Trophoblast cell (in vitro differentiated cells and primary cell): ENCODE measurements around the gene TMEM41A.

ENCODE experiments used
- DNase-seq, 2 donors: peaks; one replicate each; pipeline ENCODE4 v3.0.0-alpha.2; 2016
- H2AFZ ChIP-seq: 2 replicates; pipeline ENCODE4 v1.6.1; 2013; ENCODE audit warnings: low read length, moderate library complexity, mild to moderate bottlenecking; ENCODE audit not compliant: insufficient read depth, poor library complexity
- H2AK5ac ChIP-seq: 2 replicates; pipeline ENCODE4 v1.6.1; 2013; ENCODE audit warnings: mild to moderate bottlenecking, low read length
- H2BK120ac ChIP-seq: 2 replicates; pipeline ENCODE4 v1.6.1; 2013; ENCODE audit warnings: low read length, mild to moderate bottlenecking, moderate library complexity; ENCODE audit not compliant: insufficient read depth, poor library complexity
- H2BK12ac ChIP-seq: 2 replicates; pipeline ENCODE4 v1.6.1; 2013; ENCODE audit warnings: mild to moderate bottlenecking, low read length, moderate library complexity
- H2BK5ac ChIP-seq: 2 replicates; pipeline ENCODE4 v1.6.1; 2013; ENCODE audit warnings: low read length, low read depth, moderate library complexity, mild to moderate bottlenecking; ENCODE audit not compliant: poor library complexity
- H3K14ac ChIP-seq: 2 replicates; pipeline ENCODE4 v1.6.1; 2013; ENCODE audit warnings: mild to moderate bottlenecking, low read length
- H3K18ac ChIP-seq: 2 replicates; pipeline ENCODE4 v1.6.1; 2013; ENCODE audit warnings: mild to moderate bottlenecking, low read length
- H3K23ac ChIP-seq: 2 replicates; pipeline ENCODE4 v1.6.1; 2013; ENCODE audit warnings: low read length
- H3K27ac ChIP-seq: 2 replicates; pipeline ENCODE4 v1.5.1; 2013; ENCODE audit warnings: low read depth, mild to moderate bottlenecking, inconsistent platforms, low read length, moderate library complexity
- H3K27me3 ChIP-seq: 2 replicates; pipeline ENCODE4 v1.6.1; 2013; ENCODE audit warnings: inconsistent platforms, mild to moderate bottlenecking, low read length, moderate library complexity; ENCODE audit not compliant: insufficient read depth
- H3K36me3 ChIP-seq, 2 experiments: 1 replicate in 1 of 2; 2 replicates in 1 of 2; pipeline ENCODE4 v1.6.1; 2013; ENCODE audit warnings: low read length in 2 of 2, mild to moderate bottlenecking in 2 of 2, moderate library complexity in 1 of 2; ENCODE audit not compliant: insufficient read depth in 2 of 2, control insufficient read depth in 1 of 2
- H3K4ac ChIP-seq: 2 replicates; pipeline ENCODE4 v1.6.1; 2013; ENCODE audit warnings: low read depth, mild to moderate bottlenecking, low read length, moderate library complexity
- H3K4me1 ChIP-seq, 2 experiments: 1 replicate in 1 of 2; 2 replicates in 1 of 2; pipeline ENCODE4 v1.6.1; 2013; ENCODE audit warnings: low read length in 2 of 2, mild to moderate bottlenecking in 2 of 2, moderate library complexity in 1 of 2; ENCODE audit not compliant: insufficient read depth in 2 of 2, control insufficient read depth in 1 of 2
- H3K4me2 ChIP-seq: 2 replicates; pipeline ENCODE4 v1.6.1; 2013; ENCODE audit warnings: inconsistent platforms, mild to moderate bottlenecking, low read length, moderate library complexity
- H3K4me3 ChIP-seq: 2 replicates; pipeline ENCODE4 v1.5.1; 2013; ENCODE audit warnings: mild to moderate bottlenecking, low read depth, low read length, inconsistent platforms
- H3K79me1 ChIP-seq: one replicate; pipeline ENCODE4 v1.6.1; 2013; ENCODE audit warnings: low read length
- H3K79me2 ChIP-seq: 2 replicates; pipeline ENCODE4 v1.6.1; 2013; ENCODE audit warnings: low read length, mild to moderate bottlenecking; ENCODE audit not compliant: control insufficient read depth, insufficient read depth, poor library complexity
- H3K9ac ChIP-seq: 2 replicates; pipeline ENCODE4 v1.6.1; 2013; ENCODE audit warnings: mild to moderate bottlenecking, low read length
- H3K9me3 ChIP-seq: 2 replicates; pipeline ENCODE4 v1.6.1; 2013; ENCODE audit warnings: low read depth, mild to moderate bottlenecking, control low read depth, inconsistent platforms, low read length; ENCODE audit not compliant: insufficient read depth
- H4K12ac ChIP-seq: 2 replicates; pipeline ENCODE4 v1.6.1; 2013; ENCODE audit warnings: low read depth, mild to moderate bottlenecking, low read length, moderate library complexity
- H4K8ac ChIP-seq: 2 replicates; pipeline ENCODE4 v1.6.1; 2013; ENCODE audit warnings: low read depth, mild to moderate bottlenecking, low read length, moderate library complexity
- H4K91ac ChIP-seq: one replicate; pipeline ENCODE4 v1.6.1; 2013; ENCODE audit warnings: low read depth, mild to moderate bottlenecking, low read length, moderate library complexity
- WGBS: extraction: QIAGEN DNeasy Blood & Tissue Kit; methylation state at CpG from one replicate; pipeline ENCODE4 v1.1.7; 2013; ENCODE audit warnings: missing lambda C conversion rate; ENCODE audit not compliant: insufficient read length, insufficient coverage; ENCODE audit errors: extremely low coverage; 5-methylcytosine and 5-hydroxymethylcytosine counted together

The TMEM41A gene

GRCh38 chr3:185527364-185527763, 28.5 kb upstream of the TMEM41A start:
- H3K9ac ChIP-seq, result no peak overlapping the region
- H3K14ac ChIP-seq, result no peak overlapping the region
- no peak overlapping the region for H3K4me2 ChIP-seq
- H3K18ac ChIP-seq, result no peak overlapping the region
- H3K27ac ChIP-seq, result no peak overlapping the region
- H3K4ac ChIP-seq, result no peak overlapping the region
- no peaks in the 10 kb centered on the region for H3K79me2 ChIP-seq
- peaks cover 0 to 3% of the 10 kb centered on the region in 2 experiments for H3K4me1 ChIP-seq
- H2BK5ac ChIP-seq, result no peak overlapping the region
- no peak overlapping the region for H3K4me3 ChIP-seq
- H4K8ac ChIP-seq, result no peak overlapping the region
- H2AK5ac ChIP-seq, result no peak overlapping the region
- no peak overlapping the region for H4K12ac ChIP-seq
- H4K91ac ChIP-seq, result no peak overlapping the region
- no peak overlapping the region for H2BK120ac ChIP-seq
- H3K36me3 ChIP-seq, result no peaks in the 10 kb centered on the region
- WGBS, result no CpG with 5 or more reads among the region's 9 CpGs
- H2AFZ ChIP-seq, result no peak overlapping the region
- no peaks in the 10 kb centered on the region for H3K79me1 ChIP-seq
- no peak overlapping the region for H3K23ac ChIP-seq
- no peaks in the 10 kb centered on the region for H3K9me3 ChIP-seq
- peak; percentile 86 to 91 for DNase-seq
- H2BK12ac ChIP-seq, result no peak overlapping the region
- no peaks in the 10 kb centered on the region for H3K27me3 ChIP-seq

- H4K12ac ChIP-seq, result no peak overlapping the region
- no peak overlapping the region for H2AK5ac ChIP-seq
- H3K18ac ChIP-seq, result no peak overlapping the region
- no peaks in the 10 kb centered on the region for H3K27me3 ChIP-seq
- DNase-seq, result no peak
- no peak overlapping the region for H3K23ac ChIP-seq
- no peak overlapping the region for H4K91ac ChIP-seq
- no peaks in the 10 kb centered on the region for H3K79me2 ChIP-seq
- H3K79me1 ChIP-seq, result no peaks in the 10 kb centered on the region
- no peak overlapping the region for H3K4ac ChIP-seq
- H3K9ac ChIP-seq, result no peak overlapping the region
- H3K9me3 ChIP-seq, result no peaks in the 10 kb centered on the region
- no peak overlapping the region for H3K27ac ChIP-seq
- H4K8ac ChIP-seq, result no peak overlapping the region
- H3K4me1 ChIP-seq, result peaks cover 0 to 3% of the 10 kb centered on the region in 2 experiments
- no peak overlapping the region for H3K14ac ChIP-seq
- WGBS, result no CpG with 5 or more reads among the region's 2 CpGs
- H3K36me3 ChIP-seq, result no peaks in the 10 kb centered on the region
- no peak overlapping the region for H2BK12ac ChIP-seq
- no peak overlapping the region for H3K4me2 ChIP-seq
- H2BK5ac ChIP-seq, result no peak overlapping the region
- H2BK120ac ChIP-seq, result no peak overlapping the region
- no peak overlapping the region for H2AFZ ChIP-seq
- no peak overlapping the region for H3K4me3 ChIP-seq
These were observed 27.6 kb upstream of the TMEM41A start for GRCh38 chr3:185526349-185526951.

GRCh38 chr3:185521349-185522138, 22.7 kb upstream of the TMEM41A start:
- no peak overlapping the region for H4K91ac ChIP-seq
- no peaks in the 10 kb centered on the region for H3K4me1 ChIP-seq
- no peaks in the 10 kb centered on the region for H3K9me3 ChIP-seq
- H2BK5ac ChIP-seq, result no peak overlapping the region
- no peak overlapping the region for H2BK12ac ChIP-seq
- no peak overlapping the region for H2AFZ ChIP-seq
- no peaks in the 10 kb centered on the region for H3K79me1 ChIP-seq
- no peak overlapping the region for H2BK120ac ChIP-seq
- H4K8ac ChIP-seq, result no peak overlapping the region
- H3K18ac ChIP-seq, result no peak overlapping the region
- no peak overlapping the region for H3K4me2 ChIP-seq
- no peak overlapping the region for H3K9ac ChIP-seq
- H3K36me3 ChIP-seq, result no peaks in the 10 kb centered on the region
- H2AK5ac ChIP-seq, result no peak overlapping the region
- H4K12ac ChIP-seq, result no peak overlapping the region
- no peak overlapping the region for H3K27ac ChIP-seq
- H3K4ac ChIP-seq, result no peak overlapping the region
- H3K27me3 ChIP-seq, result no peaks in the 10 kb centered on the region
- DNase-seq, result no peak
- H3K79me2 ChIP-seq, result no peaks in the 10 kb centered on the region
- H3K23ac ChIP-seq, result no peak overlapping the region
- H3K4me3 ChIP-seq, result no peak overlapping the region
- H3K14ac ChIP-seq, result no peak overlapping the region
- WGBS, result no CpG with 5 or more reads among the region's 7 CpGs

GRCh38 chr3:185519021-185519420, 20.2 kb upstream of the TMEM41A start:
- Histone ChIP-seq H3K4me1 (no peaks in the 10 kb centered on the region), H3K9me3 (no peaks in the 10 kb centered on the region), H4K8ac (no peak overlapping the region), H3K79me1 (no peaks in the 10 kb centered on the region), H3K4ac (no peak overlapping the region), H3K4me2 (no peak overlapping the region), H3K14ac (no peak overlapping the region), H3K27ac (no peak overlapping the region), H3K9ac (no peak overlapping the region), H4K91ac (no peak overlapping the region), H3K27me3 (peaks cover 3% of the 10 kb centered on the region), H3K23ac (no peak overlapping the region), H3K79me2 (no peaks in the 10 kb centered on the region), H2BK5ac (no peak overlapping the region), H2BK120ac (no peak overlapping the region), H2AFZ (no peak overlapping the region), H2BK12ac (no peak overlapping the region), H3K4me3 (no peak overlapping the region), H4K12ac (no peak overlapping the region), H2AK5ac (no peak overlapping the region), H3K18ac (no peak overlapping the region), H3K36me3 (no peaks in the 10 kb centered on the region)
- DNase-seq, result peak; percentile 82 to 91
- no CpG with 5 or more reads among the region's 5 CpGs for WGBS
